Epidermal melanocyte (primary cell): ENCODE data around the gene DAAM2.

Experiments
- DNase-seq: peaks from one replicate; pipeline ENCODE4 v3.0.0; 2011; ENCODE audit warnings: low spot score; ENCODE audit not compliant: insufficient read length

DAAM2 gene

GRCh38 chr6:39929039-39929732 is 137.0 kb downstream of the DAAM2 start:
- DNase-seq = no peak

GRCh38 chr6:39929733-39930461 is 137.7 kb downstream of the DAAM2 start:
- no peak for DNase-seq

- no peak for DNase-seq
Observed at GRCh38 chr6:39930540-39930939, 138.4 kb downstream of the DAAM2 start.

GRCh38 chr6:39931607-39932006 is 139.4 kb downstream of the DAAM2 start:
- DNase-seq = no peak

GRCh38 chr6:39932386-39932910 is 140.3 kb downstream of the DAAM2 start:
- no peak for DNase-seq

- no peak for DNase-seq
Observed at GRCh38 chr6:39933669-39934130, 141.5 kb downstream of the DAAM2 start.

- peak; percentile 92 for DNase-seq
Observed at GRCh38 chr6:39934131-39934757, 142.1 kb downstream of the DAAM2 start, which contains the start of gene MOCS1. MOCS1 (minus strand) TSS chr6:39934462; CDS start chr6:39934417, 45 bp downstream.

- no peak for DNase-seq
Observed at GRCh38 chr6:39935241-39935640, 143.1 kb downstream of the DAAM2 start.

- DNase-seq = no peak
Observed at GRCh38 chr6:39936857-39937256, 144.7 kb downstream of the DAAM2 start.

- no peak for DNase-seq
Observed at GRCh38 chr6:39937686-39938333, 145.6 kb downstream of the DAAM2 start.

- no peak for DNase-seq
Observed at GRCh38 chr6:39938773-39939654, 146.8 kb downstream of the DAAM2 start.

- no peak for DNase-seq
Observed at GRCh38 chr6:39941138-39941537, 149.0 kb downstream of the DAAM2 start.

GRCh38 chr6:39941820-39942219 is 149.6 kb downstream of the DAAM2 start:
- DNase-seq = no peak

- DNase-seq = no peak
Observed at GRCh38 chr6:39942903-39943580, 150.9 kb downstream of the DAAM2 start.

- DNase-seq = no peak
Observed at GRCh38 chr6:39945626-39946025, 153.4 kb downstream of the DAAM2 start.

- no peak for DNase-seq
Observed at GRCh38 chr6:39947611-39948068, 155.5 kb downstream of the DAAM2 start.

GRCh38 chr6:39948199-39948791 is 156.1 kb downstream of the DAAM2 start:
- DNase-seq = no peak

- no peak for DNase-seq
Observed at GRCh38 chr6:39950125-39950720, 158.0 kb downstream of the DAAM2 start.

GRCh38 chr6:39951191-39951590 is 159.0 kb downstream of the DAAM2 start:
- DNase-seq = no peak
